Medulla oblongata (tissue), 1 donor: ENCODE measurements around the gene SLC35B2.
A peak's percentile ranks its signal among the peaks of the same experiment; 100 is the strongest.

ENCODE experiments used
- DNase-seq: peaks from one replicate; pipeline ENCODE4 v3.0.0-alpha.2; 2015; ENCODE audit errors: extremely low spot score

The SLC35B2 gene

GRCh38 chr6:44286285-44286565 is 28.9 kb upstream of the SLC35B2 start:
- no peak for DNase-seq

- DNase-seq = no peak
These were observed 28.4 kb upstream of the SLC35B2 start for GRCh38 chr6:44285552-44286284.

GRCh38 chr6:44284867-44285266 is 27.5 kb upstream of the SLC35B2 start:
- no peak for DNase-seq

- peak; percentile 61 for DNase-seq
These were observed 26.8 kb upstream of the SLC35B2 start for GRCh38 chr6:44284121-44284520.

GRCh38 chr6:44278774-44279697 is 21.7 kb upstream of the SLC35B2 start:
- DNase-seq = no peak

GRCh38 chr6:44278315-44278714 is 21.0 kb upstream of the SLC35B2 start:
- no peak for DNase-seq

- no peak for DNase-seq
These were observed 20.4 kb upstream of the SLC35B2 start for GRCh38 chr6:44277763-44278162.

- DNase-seq = no peak
These were observed 19.6 kb upstream of the SLC35B2 start for GRCh38 chr6:44276667-44277640.

GRCh38 chr6:44275749-44276648 is 18.7 kb upstream of the SLC35B2 start:
- no peak for DNase-seq

GRCh38 chr6:44275271-44275748 is 18.0 kb upstream of the SLC35B2 start:
- no peak for DNase-seq

- DNase-seq = no peak
These were observed 16.3 kb upstream of the SLC35B2 start for GRCh38 chr6:44273617-44274016.

- no peak for DNase-seq
These were observed 15.8 kb upstream of the SLC35B2 start for GRCh38 chr6:44272999-44273566.

GRCh38 chr6:44272529-44272928 is 15.2 kb upstream of the SLC35B2 start:
- no peak for DNase-seq

GRCh38 chr6:44271914-44272313 is 14.6 kb upstream of the SLC35B2 start:
- DNase-seq = no peak

- no peak for DNase-seq
These were observed 14.0 kb upstream of the SLC35B2 start for GRCh38 chr6:44271406-44271723.

GRCh38 chr6:44270526-44271405 is 13.4 kb upstream of the SLC35B2 start:
- no peak for DNase-seq

- no peak for DNase-seq
These were observed 12.7 kb upstream of the SLC35B2 start, which contains the start of gene TMEM151B for GRCh38 chr6:44269921-44270525. TSS of gene TMEM151B (plus strand) at chr6:44270450. CDS start at chr6:44270743, 293 bp downstream.

- no peak for DNase-seq
These were observed 12.0 kb upstream of the SLC35B2 start for GRCh38 chr6:44269178-44269920.
